Right lobe of liver (tissue), 4 donors: ENCODE measurements around the gene CACNA1C.

ENCODE experiments used
- POLR2A ChIP-seq: fragments of 450-650 bp; IDR thresholded peaks from one replicate; pipeline ENCODE4 v1.6.1; 2017; ENCODE audit warnings: antibody characterized with exemption, mild to moderate bottlenecking
- TF ChIP-seq, protein P1 (sequence below), 4 donors: fragments of 200-600 bp in 3 of 4; fragments of 450-650 bp in 1 of 4; IDR thresholded peaks; one replicate each; pipeline versions ENCODE4 v1.5.1 to v1.8.0; 2016 to 2022; ENCODE audit warnings: antibody characterized with exemption in 4 of 4, mild to moderate bottlenecking in 2 of 4
- donor health status: DM: no; HTN: no; CAD: no.
- donor health status: DM: no; HTN: no; CAD: no.
- donor health status: DM: no; HTN: yes; CAD: no.

DNA sequence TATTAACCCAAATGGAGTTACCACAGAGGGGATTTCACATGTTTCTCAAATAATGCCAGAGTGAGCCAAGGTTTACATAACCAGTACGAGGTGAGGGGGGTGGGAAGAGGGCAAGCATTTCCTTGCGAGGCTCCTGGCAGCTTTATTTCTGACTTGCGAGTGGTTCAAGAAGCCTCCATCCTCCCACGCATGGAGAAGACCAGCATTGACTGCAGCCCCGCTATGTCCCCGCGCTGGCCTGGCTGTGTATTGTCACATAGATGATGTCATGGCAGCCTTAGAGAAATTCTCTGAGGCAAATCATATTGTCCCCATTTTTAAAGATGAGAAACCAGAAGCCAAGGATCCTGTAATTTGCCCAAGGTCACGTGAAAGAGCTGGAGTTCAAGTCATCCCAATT lies 188.2 kb downstream of the CACNA1C start:
- no peak for TF ChIP-seq POLR2A
- TF ChIP-seq, protein P1, sequence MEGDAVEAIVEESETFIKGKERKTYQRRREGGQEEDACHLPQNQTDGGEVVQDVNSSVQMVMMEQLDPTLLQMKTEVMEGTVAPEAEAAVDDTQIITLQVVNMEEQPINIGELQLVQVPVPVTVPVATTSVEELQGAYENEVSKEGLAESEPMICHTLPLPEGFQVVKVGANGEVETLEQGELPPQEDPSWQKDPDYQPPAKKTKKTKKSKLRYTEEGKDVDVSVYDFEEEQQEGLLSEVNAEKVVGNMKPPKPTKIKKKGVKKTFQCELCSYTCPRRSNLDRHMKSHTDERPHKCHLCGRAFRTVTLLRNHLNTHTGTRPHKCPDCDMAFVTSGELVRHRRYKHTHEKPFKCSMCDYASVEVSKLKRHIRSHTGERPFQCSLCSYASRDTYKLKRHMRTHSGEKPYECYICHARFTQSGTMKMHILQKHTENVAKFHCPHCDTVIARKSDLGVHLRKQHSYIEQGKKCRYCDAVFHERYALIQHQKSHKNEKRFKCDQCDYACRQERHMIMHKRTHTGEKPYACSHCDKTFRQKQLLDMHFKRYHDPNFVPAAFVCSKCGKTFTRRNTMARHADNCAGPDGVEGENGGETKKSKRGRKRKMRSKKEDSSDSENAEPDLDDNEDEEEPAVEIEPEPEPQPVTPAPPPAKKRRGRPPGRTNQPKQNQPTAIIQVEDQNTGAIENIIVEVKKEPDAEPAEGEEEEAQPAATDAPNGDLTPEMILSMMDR (IDR thresholded peaks at IDR 0.05), result no peak
